WI38 (cell line): ENCODE results near the gene BCLAF1.

Experiments used
- H3K4me3 ChIP-seq: 2 replicates; pipeline ENCODE4 v1.5.1; 2011; ENCODE audit warnings: low read depth, mild to moderate bottlenecking, control low read depth, low read length
- TF ChIP-seq, protein P1 (sequence below): IDR thresholded peaks from 2 replicates; pipeline ENCODE4 v1.5.1; 2012; ENCODE audit warnings: low read depth, mild to moderate bottlenecking, control low read depth, low read length

Gene BCLAF1

DNA sequence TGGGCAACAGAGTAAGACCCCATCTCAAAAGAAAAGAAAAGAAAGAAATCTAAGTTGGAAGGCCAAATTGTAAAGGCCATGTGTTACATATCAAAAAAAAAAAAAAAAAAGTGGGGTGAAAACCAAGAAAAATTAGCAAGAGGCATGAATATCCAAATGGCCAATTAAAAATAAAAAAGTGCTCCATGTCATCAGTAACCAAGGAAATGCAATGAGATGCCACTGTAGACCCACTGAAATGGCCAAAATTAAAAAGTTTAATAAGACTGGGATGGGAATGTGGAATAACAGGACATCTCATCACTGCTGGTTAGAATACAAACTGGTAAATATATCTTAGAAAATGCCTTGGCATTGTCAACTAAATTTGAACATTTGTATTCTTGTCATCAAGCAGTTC lies 30.1 kb upstream of the BCLAF1 start:
- H3K4me3 ChIP-seq = no peak overlapping the region
- TF ChIP-seq, protein P1, sequence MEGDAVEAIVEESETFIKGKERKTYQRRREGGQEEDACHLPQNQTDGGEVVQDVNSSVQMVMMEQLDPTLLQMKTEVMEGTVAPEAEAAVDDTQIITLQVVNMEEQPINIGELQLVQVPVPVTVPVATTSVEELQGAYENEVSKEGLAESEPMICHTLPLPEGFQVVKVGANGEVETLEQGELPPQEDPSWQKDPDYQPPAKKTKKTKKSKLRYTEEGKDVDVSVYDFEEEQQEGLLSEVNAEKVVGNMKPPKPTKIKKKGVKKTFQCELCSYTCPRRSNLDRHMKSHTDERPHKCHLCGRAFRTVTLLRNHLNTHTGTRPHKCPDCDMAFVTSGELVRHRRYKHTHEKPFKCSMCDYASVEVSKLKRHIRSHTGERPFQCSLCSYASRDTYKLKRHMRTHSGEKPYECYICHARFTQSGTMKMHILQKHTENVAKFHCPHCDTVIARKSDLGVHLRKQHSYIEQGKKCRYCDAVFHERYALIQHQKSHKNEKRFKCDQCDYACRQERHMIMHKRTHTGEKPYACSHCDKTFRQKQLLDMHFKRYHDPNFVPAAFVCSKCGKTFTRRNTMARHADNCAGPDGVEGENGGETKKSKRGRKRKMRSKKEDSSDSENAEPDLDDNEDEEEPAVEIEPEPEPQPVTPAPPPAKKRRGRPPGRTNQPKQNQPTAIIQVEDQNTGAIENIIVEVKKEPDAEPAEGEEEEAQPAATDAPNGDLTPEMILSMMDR = no peak

GRCh38 chr6:136318676-136319075 lies 29.0 kb upstream of the BCLAF1 start:
- H3K4me3 ChIP-seq = no peak overlapping the region
- TF ChIP-seq, protein P1 = no peak

DNA sequence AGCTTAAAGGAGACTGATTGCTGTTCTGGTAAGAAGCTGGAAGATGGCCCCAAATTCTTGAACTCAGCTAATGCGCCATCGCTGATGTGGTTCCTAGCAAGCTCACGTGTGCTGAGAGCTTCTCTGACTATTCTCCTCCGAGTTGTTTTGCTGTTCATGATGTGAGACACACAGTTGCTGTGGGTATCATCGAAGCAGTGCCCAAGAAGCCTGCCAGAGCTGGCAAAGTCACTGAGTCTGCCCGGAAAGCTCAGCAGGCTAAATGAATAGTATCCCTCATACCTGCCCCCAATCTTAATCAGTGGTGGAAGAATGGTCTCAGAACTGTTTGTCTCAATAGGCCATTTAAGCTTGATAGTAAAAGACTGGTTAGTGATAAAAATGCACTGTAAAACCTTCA lies 28.3 kb upstream of the BCLAF1 start:
- no peak overlapping the region for H3K4me3 ChIP-seq
- TF ChIP-seq, protein P1 = no peak

- H3K4me3 ChIP-seq = no peak overlapping the region
- TF ChIP-seq, protein P1 = peak; percentile 78
Observed at GRCh38 chr6:136317021-136317694, 27.5 kb upstream of the BCLAF1 start.

DNA sequence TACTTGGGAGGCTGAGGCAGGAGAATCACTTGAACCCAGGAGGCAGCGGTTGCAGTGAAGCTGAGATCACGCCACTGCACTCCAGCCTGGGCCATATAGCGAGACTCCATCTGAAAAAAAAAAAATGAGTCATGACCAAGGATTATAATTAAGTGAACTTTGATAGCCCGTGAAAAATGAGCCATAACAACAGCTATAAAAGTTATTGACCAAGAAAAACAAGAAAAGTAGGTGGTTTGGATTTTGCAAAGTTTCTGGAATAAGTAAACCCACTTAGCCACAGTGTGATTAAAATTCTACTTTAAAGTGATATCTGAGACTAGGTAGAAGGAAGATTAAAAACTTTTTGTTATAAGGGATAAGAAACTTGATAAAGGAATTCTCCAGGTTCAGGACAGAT lies 25.9 kb upstream of the BCLAF1 start:
- no peak overlapping the region for H3K4me3 ChIP-seq
- TF ChIP-seq, protein P1 = no peak

DNA sequence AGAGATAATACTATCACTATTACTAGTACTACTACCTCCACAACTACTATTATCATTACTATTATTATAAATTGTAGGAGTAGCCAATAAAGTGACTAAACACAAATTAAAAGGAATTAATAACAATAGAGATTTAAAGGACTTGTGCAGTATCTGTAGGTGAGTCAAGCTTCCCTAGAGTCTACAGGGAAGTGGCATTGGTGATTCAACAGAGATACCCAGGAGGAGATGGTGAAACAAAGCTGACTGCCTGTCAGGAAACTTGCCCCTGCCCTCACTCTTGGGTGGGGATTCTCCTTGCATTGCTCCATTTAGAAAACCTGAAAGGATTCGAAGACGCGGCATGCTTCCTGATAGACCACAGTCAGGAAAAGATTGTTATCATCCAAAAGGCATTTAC lies 23.3 kb upstream of the BCLAF1 start:
- H3K4me3 ChIP-seq = no peak overlapping the region
- TF ChIP-seq, protein P1 = no peak

GRCh38 chr6:136309729-136310311 lies 20.2 kb upstream of the BCLAF1 start:
- TF ChIP-seq, protein P1 = no peak
- no peak overlapping the region for H3K4me3 ChIP-seq
